Glutamatergic neuron (in vitro differentiated cells): ENCODE data around the gene TSPAN1. TPM values are rescaled to one million over a fixed set of nuclear protein-coding genes. Genes with fewer than 3 reads are reported as not detected.

Experiments used
- DNase-seq: peaks from one replicate; pipeline ENCODE4 v3.0.0; 2022
- H3K27ac Mint-ChIP-seq: one replicate; pipeline ENCODE4 v1.8.0; 2020; ENCODE audit warnings: mild to moderate bottlenecking, mixed read lengths, inconsistent platforms; ENCODE audit not compliant: unreplicated experiment
- H3K27me3 Mint-ChIP-seq: one replicate; pipeline ENCODE4 v1.8.0; 2020; ENCODE audit warnings: mild to moderate bottlenecking, moderate library complexity, mixed read lengths, inconsistent platforms; ENCODE audit not compliant: unreplicated experiment
- H3K36me3 Mint-ChIP-seq: one replicate; pipeline ENCODE4 v1.8.0; 2020; ENCODE audit warnings: mild to moderate bottlenecking, mixed read lengths, inconsistent platforms; ENCODE audit not compliant: unreplicated experiment
- H3K4me1 Mint-ChIP-seq: one replicate; pipeline ENCODE4 v1.8.0; 2020; ENCODE audit warnings: mild to moderate bottlenecking, low read depth, mixed read lengths, inconsistent platforms; ENCODE audit not compliant: unreplicated experiment
- H3K4me3 Mint-ChIP-seq: one replicate; pipeline ENCODE4 v1.8.0; 2020; ENCODE audit warnings: mild to moderate bottlenecking, mixed read lengths, inconsistent platforms; ENCODE audit not compliant: unreplicated experiment
- H3K9me3 Mint-ChIP-seq: one replicate; pipeline ENCODE4 v1.8.0; 2020; ENCODE audit warnings: mild to moderate bottlenecking, moderate library complexity, mixed read lengths, inconsistent platforms; ENCODE audit not compliant: unreplicated experiment
- CTCF ChIP-seq: fragments of 200-600 bp; sonication (generic); IDR thresholded peaks from one replicate; pipeline ENCODE4 v1.5.0; 2021; ENCODE audit not compliant: partially characterized antibody, unreplicated experiment
- total RNA-seq: library from RNA; stranded (reverse); fragmentation: NEBNext Ultra II Directional; extraction: Animal tissue kit (Norgen Biotek cat#: 25700); gene quantifications from one replicate; pipeline ENCODE4 v1.2.1, GENCODE V29; 2021; ENCODE audit not compliant: unreplicated experiment

The TSPAN1 gene
- total RNA-seq, 1 donor from 2014 or later: 2.3 TPM

GRCh38 chr1:46152016-46152415 is 22.9 kb upstream of the TSPAN1 start:
- DNase-seq: no peak
- H3K4me1 Mint-ChIP-seq: no peaks in the 10 kb centered on the region
- H3K9me3 Mint-ChIP-seq: peaks cover 3% of the 10 kb centered on the region
- no peaks in the 10 kb centered on the region for H3K36me3 Mint-ChIP-seq
- no peak overlapping the region for H3K4me3 Mint-ChIP-seq
- H3K27ac Mint-ChIP-seq: no peak overlapping the region
- no peak for TF ChIP-seq CTCF
- H3K27me3 Mint-ChIP-seq: no peaks in the 10 kb centered on the region

- H3K4me1 Mint-ChIP-seq: no peaks in the 10 kb centered on the region
- DNase-seq: no peak
- peaks cover 3% of the 10 kb centered on the region for H3K9me3 Mint-ChIP-seq
- H3K27me3 Mint-ChIP-seq: no peaks in the 10 kb centered on the region
- H3K27ac Mint-ChIP-seq: no peak overlapping the region
- H3K4me3 Mint-ChIP-seq: no peak overlapping the region
- no peaks in the 10 kb centered on the region for H3K36me3 Mint-ChIP-seq
- TF ChIP-seq CTCF: no peak
Measured at GRCh38 chr1:46153228-46153627, 21.7 kb upstream of the TSPAN1 start.

GRCh38 chr1:46153732-46154131 is 21.2 kb upstream of the TSPAN1 start:
- no peaks in the 10 kb centered on the region for H3K9me3 Mint-ChIP-seq
- H3K4me3 Mint-ChIP-seq: no peak overlapping the region
- H3K27me3 Mint-ChIP-seq: no peaks in the 10 kb centered on the region
- no peaks in the 10 kb centered on the region for H3K36me3 Mint-ChIP-seq
- DNase-seq: no peak
- TF ChIP-seq CTCF: no peak
- H3K4me1 Mint-ChIP-seq: no peaks in the 10 kb centered on the region
- H3K27ac Mint-ChIP-seq: no peak overlapping the region

GRCh38 chr1:46157916-46158311 is 17.0 kb upstream of the TSPAN1 start:
- Mint-ChIP-seq H3K27me3 (no peaks in the 10 kb centered on the region), H3K27ac (no peak overlapping the region), H3K4me1 (no peaks in the 10 kb centered on the region), H3K36me3 (no peaks in the 10 kb centered on the region), H3K9me3 (no peaks in the 10 kb centered on the region), H3K4me3 (no peak overlapping the region)
- DNase-seq: no peak
- no peak for TF ChIP-seq CTCF

- H3K27me3 Mint-ChIP-seq: no peaks in the 10 kb centered on the region
- H3K9me3 Mint-ChIP-seq: no peaks in the 10 kb centered on the region
- no peak overlapping the region for H3K27ac Mint-ChIP-seq
- no peak overlapping the region for H3K4me3 Mint-ChIP-seq
- H3K36me3 Mint-ChIP-seq: no peaks in the 10 kb centered on the region
- no peak for TF ChIP-seq CTCF
- no peak for DNase-seq
- no peaks in the 10 kb centered on the region for H3K4me1 Mint-ChIP-seq
Measured at GRCh38 chr1:46158312-46159281, 16.3 kb upstream of the TSPAN1 start.
